GM15510 (cell line): ENCODE measurements around the gene KCTD13.

Source experiments
- POLR2A ChIP-seq: IDR thresholded peaks from 3 replicates; pipeline ENCODE4 v1.6.1; 2011; ENCODE audit warnings: borderline replicate concordance; ENCODE audit not compliant: insufficient read length; ENCODE audit errors: extremely low read depth

Gene KCTD13

GRCh38 chr16:29920288-29921033 lies 5.6 kb downstream of the KCTD13 start:
- TF ChIP-seq POLR2A: no peak

GRCh38 chr16:29916979-29917378 lies 9.0 kb downstream of the KCTD13 start:
- no peak for TF ChIP-seq POLR2A

GRCh38 chr16:29915590-29916247 lies 10.3 kb downstream of the KCTD13 start:
- no peak for TF ChIP-seq POLR2A

GRCh38 chr16:29913514-29913913 lies 12.5 kb downstream of the KCTD13 start:
- no peak for TF ChIP-seq POLR2A

DNA sequence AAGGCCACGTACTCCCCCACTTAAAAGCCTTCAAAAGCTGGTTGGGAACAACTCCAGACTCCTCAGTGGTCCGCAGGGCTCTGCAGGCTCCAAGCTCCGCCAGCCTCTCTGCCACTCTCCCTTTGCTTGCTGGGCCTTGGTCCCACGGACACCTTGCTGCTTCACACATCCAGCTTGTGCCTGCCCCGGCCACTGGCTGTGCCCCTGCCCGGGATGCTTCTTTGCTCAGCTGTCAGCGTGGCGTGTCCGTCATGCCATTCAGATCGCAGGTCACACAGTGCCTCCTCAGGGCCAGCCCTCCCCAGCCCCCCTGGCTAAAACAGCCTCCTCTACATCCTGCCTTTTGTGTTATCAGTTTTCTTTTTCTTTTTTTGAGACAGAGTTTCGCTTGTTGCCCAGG lies 13.9 kb downstream of the KCTD13 start:
- no peak for TF ChIP-seq POLR2A

GRCh38 chr16:29911676-29912010 lies 14.4 kb downstream of the KCTD13 start:
- TF ChIP-seq POLR2A: no peak

DNA sequence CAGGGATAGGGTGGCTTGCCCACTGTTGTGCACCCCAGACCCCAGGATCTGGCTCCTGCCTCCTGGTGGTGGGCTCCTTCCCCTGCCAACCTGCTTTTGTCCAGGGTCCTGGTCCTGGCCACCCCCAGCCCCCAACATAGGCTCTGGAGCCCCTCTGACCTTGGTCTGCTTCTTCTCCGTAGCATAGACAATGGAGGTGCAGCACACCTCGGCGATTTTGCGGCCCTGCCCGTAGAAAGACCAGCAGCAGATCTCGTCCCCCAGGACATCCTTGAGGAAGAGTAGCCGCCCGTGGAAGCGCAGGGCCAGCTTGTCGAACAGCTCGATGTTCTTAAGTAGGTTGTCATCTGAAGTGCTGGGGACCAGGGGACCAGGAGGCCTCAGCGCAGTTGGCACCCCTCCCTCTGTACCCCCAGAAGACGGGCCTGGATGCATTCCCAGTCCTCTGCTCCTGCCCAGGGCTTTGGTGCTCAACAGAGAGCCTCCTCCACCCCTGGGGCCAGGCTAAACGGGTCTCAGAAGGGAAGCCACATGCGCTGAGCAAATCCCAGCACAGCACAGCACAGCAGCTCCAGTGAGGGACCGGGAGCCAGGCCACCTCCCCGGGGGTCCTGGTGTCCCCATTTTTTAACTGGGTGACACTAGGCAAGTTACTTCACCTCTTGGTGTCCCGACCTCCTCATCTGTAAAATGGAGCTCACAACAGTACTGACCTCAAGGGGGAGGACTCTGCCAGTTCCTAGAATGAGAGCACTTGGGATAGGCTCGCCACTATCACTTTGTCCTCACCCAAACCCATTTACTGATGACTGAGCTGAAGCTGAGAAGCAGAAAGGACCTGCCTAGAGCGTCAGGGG lies 15.0 kb downstream of the KCTD13 start:
- TF ChIP-seq POLR2A: no peak

DNA sequence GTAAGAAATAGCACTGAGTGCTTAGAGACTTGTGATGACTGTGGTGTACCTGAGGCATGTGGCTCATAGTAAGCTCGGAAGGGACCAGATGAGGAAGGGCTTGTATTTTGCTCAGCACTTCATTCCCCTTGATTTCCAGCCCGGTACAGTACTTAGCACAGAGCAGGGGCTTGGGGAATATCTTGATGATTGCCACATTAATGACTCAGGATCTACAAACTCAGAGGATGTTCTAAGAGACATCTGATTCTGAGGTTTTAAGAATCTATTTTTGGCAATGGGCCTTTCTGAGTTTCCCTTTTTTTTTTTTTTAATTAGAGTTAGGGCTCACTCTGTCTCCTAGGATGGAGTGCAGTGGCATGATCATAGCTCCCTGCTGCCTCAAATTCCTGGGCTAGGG lies 16.6 kb downstream of the KCTD13 start:
- no peak for TF ChIP-seq POLR2A

DNA sequence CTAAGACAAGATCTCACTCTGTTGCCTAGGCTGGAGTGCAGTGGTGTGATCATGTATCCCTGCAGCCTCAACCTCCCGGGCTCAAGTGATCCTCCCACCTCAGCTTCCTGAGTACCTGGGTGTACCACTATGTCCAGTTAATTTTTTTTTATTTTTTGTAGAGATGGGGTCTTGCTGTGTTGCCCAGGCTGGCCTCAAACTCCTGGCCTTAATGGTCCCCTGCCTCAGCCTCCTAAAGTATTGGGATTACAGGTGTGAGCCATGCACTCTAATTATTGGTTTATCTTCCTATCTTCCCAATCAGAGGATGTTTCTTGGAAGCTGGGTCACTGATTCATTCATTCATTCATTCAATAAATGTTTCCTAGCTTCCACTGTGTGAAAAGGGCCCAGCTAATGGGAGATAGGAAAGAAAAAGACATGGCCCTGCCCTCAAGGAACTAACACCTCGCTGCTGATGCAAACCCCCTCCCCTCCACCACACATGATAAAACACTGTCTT lies 17.3 kb downstream of the KCTD13 start:
- no peak for TF ChIP-seq POLR2A

DNA sequence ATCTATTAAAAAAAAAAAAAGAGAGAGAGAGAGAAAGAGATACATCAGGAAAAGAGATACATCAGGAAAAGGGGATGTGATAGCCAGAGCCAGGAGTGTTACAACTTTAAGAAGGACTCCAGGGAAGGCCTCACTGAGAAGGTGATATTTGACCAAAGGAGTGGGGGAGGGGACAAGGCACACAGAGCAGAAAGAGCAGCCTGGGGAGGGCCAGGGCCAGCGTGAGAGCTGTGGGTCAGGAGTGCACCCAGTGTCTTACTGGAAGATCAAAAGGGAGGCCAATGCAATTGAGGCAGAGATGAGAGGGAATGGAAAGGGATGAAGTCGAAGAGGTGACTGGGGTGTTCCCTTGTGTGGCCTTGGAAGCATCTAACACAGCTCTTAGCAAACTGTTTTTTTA lies 18.1 kb downstream of the KCTD13 start:
- TF ChIP-seq POLR2A: no peak

- TF ChIP-seq POLR2A: no peak
Observed at GRCh38 chr16:29906520-29907244, 19.3 kb downstream of the KCTD13 start.

- TF ChIP-seq POLR2A: no peak
Observed at GRCh38 chr16:29905668-29906067, 20.4 kb downstream of the KCTD13 start.

DNA sequence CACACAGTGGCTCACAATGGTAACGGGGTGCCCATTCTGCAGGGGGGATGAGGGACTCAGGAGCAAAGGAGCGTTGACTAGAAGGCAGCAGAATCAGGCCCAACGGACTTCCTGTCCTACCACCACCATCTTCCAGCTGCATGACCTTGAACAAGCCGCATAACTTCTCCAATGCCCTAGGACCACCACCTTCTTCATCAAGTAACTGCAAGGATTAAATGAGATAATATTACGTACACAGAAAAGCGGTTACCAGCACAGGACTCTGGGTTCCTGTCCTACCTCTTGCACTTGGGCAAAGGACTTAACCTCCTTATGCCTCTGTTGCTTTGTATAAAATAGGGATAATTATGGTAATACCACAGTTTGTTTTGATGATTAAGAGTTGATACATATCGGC lies 21.1 kb downstream of the KCTD13 start:
- no peak for TF ChIP-seq POLR2A

DNA sequence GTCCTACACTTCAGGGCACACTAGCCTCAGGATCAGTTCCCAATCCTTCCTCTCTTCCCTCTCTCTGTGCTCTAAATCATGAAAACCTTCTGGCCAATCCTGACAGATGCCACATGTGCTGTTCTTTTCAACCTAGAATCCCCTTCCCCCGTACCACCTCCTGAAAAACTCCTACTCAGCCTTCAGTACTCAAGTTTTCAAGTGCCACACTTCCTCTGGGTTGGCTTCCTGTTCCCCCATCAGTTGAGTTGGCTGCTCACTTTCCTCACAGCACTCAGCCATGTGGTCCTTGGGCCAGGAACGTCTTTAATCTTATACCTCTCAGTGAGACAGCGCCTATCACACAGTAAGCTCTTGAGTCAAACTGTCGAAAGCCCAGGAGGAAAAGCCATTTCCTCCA lies 22.4 kb downstream of the KCTD13 start:
- TF ChIP-seq POLR2A: no peak

- TF ChIP-seq POLR2A: no peak
Observed at GRCh38 chr16:29901607-29901945, 24.4 kb downstream of the KCTD13 start.
